Measurements from ENCODE around the gene ACHE.
A peak's percentile ranks its signal among the peaks of the same experiment; 100 is the strongest.

Gene ACHE

GRCh38 chr7:100879685-100880261, 15.9 kb downstream of the ACHE start:
- no peak overlapping the region for H3K4me3 ChIP-seq (ENCODE audit: low read length)
- H3K9me3 ChIP-seq (ENCODE audit: insufficient read depth, low read depth, low read length): no peaks in the 10 kb centered on the region
- no peak overlapping the region for H3K9ac ChIP-seq (ENCODE audit: low read depth, low read length)
- H3K27ac ChIP-seq (ENCODE audit: low read length): no peak overlapping the region
- no peaks in the 10 kb centered on the region for H3K27me3 ChIP-seq (ENCODE audit: insufficient read depth, low read length)
- H3K4me1 ChIP-seq (ENCODE audit: insufficient read depth, low read length): peaks cover 6% of the 10 kb centered on the region; the same call in 1 of the 2 replicates
- peaks cover 86% of the 10 kb centered on the region for H3K36me3 ChIP-seq (ENCODE audit: insufficient read depth, low read depth, low read length)

GRCh38 chr7:100878685-100879084, 17.0 kb downstream of the ACHE start:
- peaks cover 6% of the 10 kb centered on the region; the same call in 1 of the 2 replicates for H3K4me1 ChIP-seq (ENCODE audit: insufficient read depth, low read length)
- no peaks in the 10 kb centered on the region for H3K27me3 ChIP-seq (ENCODE audit: insufficient read depth, low read length)
- no peaks in the 10 kb centered on the region for H3K9me3 ChIP-seq (ENCODE audit: insufficient read depth, low read depth, low read length)
- H3K9ac ChIP-seq (ENCODE audit: low read depth, low read length): no peak overlapping the region
- H3K27ac ChIP-seq (ENCODE audit: low read length): no peak overlapping the region
- H3K36me3 ChIP-seq (ENCODE audit: insufficient read depth, low read depth, low read length): peaks cover 79% of the 10 kb centered on the region
- no peak overlapping the region for H3K4me3 ChIP-seq (ENCODE audit: low read length)

- Histone ChIP-seq H3K36me3 (ENCODE audit: insufficient read depth, low read depth, low read length) (peaks cover 79% of the 10 kb centered on the region), H3K4me1 (ENCODE audit: insufficient read depth, low read length) (peaks cover 6% of the 10 kb centered on the region; the same call in 1 of the 2 replicates), H3K4me3 (ENCODE audit: low read length) (no peak overlapping the region)
Measured at GRCh38 chr7:100878013-100878412, 17.7 kb downstream of the ACHE start.

GRCh38 chr7:100875356-100875751, 20.3 kb downstream of the ACHE start:
- no peaks in the 10 kb centered on the region for H3K27me3 ChIP-seq (ENCODE audit: insufficient read depth, low read length)
- peaks cover 6% of the 10 kb centered on the region; the same call in 1 of the 2 replicates for H3K4me1 ChIP-seq (ENCODE audit: insufficient read depth, low read length)
- H3K4me3 ChIP-seq (ENCODE audit: low read length): peak overlapping the region; percentile 88
- H3K36me3 ChIP-seq (ENCODE audit: insufficient read depth, low read depth, low read length): peaks cover 77% of the 10 kb centered on the region
- H3K27ac ChIP-seq (ENCODE audit: low read length): peak overlapping the region; percentile 91
- peak overlapping the region; percentile 88; the same call in 1 of the 2 replicates for H3K9ac ChIP-seq (ENCODE audit: low read depth, low read length)
- H3K9me3 ChIP-seq (ENCODE audit: insufficient read depth, low read depth, low read length): no peaks in the 10 kb centered on the region

More at GRCh38 chr7:100878013-100878412, 17.7 kb downstream of the ACHE start:
- H3K27ac ChIP-seq (ENCODE audit: low read length): no peak overlapping the region
- no peaks in the 10 kb centered on the region for H3K9me3 ChIP-seq (ENCODE audit: insufficient read depth, low read depth, low read length)
- no peak overlapping the region for H3K9ac ChIP-seq (ENCODE audit: low read depth, low read length)
- H3K27me3 ChIP-seq (ENCODE audit: insufficient read depth, low read length): no peaks in the 10 kb centered on the region

GRCh38 chr7:100874577-100875355, 20.9 kb downstream of the ACHE start, which contains the start of gene SRRT:
SRRT (plus strand) TSS chr7:100875103; CDS start chr7:100875591, 488 bp downstream.
- Histone ChIP-seq H3K27me3 (ENCODE audit: insufficient read depth, low read length) (no peaks in the 10 kb centered on the region), H3K4me3 (ENCODE audit: low read length) (peak within 1 kb of the TSS; percentile 88), H3K9ac (ENCODE audit: low read depth, low read length) (peak within 1 kb of the TSS; percentile 88), H3K4me1 (ENCODE audit: insufficient read depth, low read length) (peaks cover 6% of the 10 kb centered on the region; the same call in 1 of the 2 replicates), H3K9me3 (ENCODE audit: insufficient read depth, low read depth, low read length) (no peaks in the 10 kb centered on the region), H3K27ac (ENCODE audit: low read length) (peak within 1 kb of the TSS; percentile 91), H3K36me3 (ENCODE audit: insufficient read depth, low read depth, low read length) (peaks cover 78% of the 10 kb centered on the region)

GRCh38 chr7:100874300-100874576, 21.4 kb downstream of the ACHE start:
- H3K27ac ChIP-seq (ENCODE audit: low read length): peak overlapping the region; percentile 68
- H3K4me1 ChIP-seq (ENCODE audit: insufficient read depth, low read length): peaks cover 6% of the 10 kb centered on the region; the same call in 1 of the 2 replicates
- H3K9ac ChIP-seq (ENCODE audit: low read depth, low read length): peak overlapping the region; percentile 88
- peaks cover 73% of the 10 kb centered on the region for H3K36me3 ChIP-seq (ENCODE audit: insufficient read depth, low read depth, low read length)
- H3K9me3 ChIP-seq (ENCODE audit: insufficient read depth, low read depth, low read length): no peaks in the 10 kb centered on the region
- no peaks in the 10 kb centered on the region for H3K27me3 ChIP-seq (ENCODE audit: insufficient read depth, low read length)
- peak overlapping the region; percentile 88 for H3K4me3 ChIP-seq (ENCODE audit: low read length)

GRCh38 chr7:100873599-100874299, 21.9 kb downstream of the ACHE start:
- peak overlapping the region; percentile 88; the same call in 1 of the 2 replicates for H3K9ac ChIP-seq (ENCODE audit: low read depth, low read length)
- no peaks in the 10 kb centered on the region for H3K27me3 ChIP-seq (ENCODE audit: insufficient read depth, low read length)
- no peaks in the 10 kb centered on the region for H3K9me3 ChIP-seq (ENCODE audit: insufficient read depth, low read depth, low read length)
- H3K4me1 ChIP-seq (ENCODE audit: insufficient read depth, low read length): peaks cover 6% of the 10 kb centered on the region; the same call in 1 of the 2 replicates
- no peak overlapping the region for H3K27ac ChIP-seq (ENCODE audit: low read length)
- H3K4me3 ChIP-seq (ENCODE audit: low read length): peak overlapping the region; percentile 88; the same call in 1 of the 2 replicates
- peaks cover 72% of the 10 kb centered on the region for H3K36me3 ChIP-seq (ENCODE audit: insufficient read depth, low read depth, low read length)

- Histone ChIP-seq H3K9ac (ENCODE audit: low read depth, low read length) (peak overlapping the region; percentile 98), H3K27ac (ENCODE audit: low read length) (peak overlapping the region; percentile 99), H3K27me3 (ENCODE audit: insufficient read depth, low read length) (no peaks in the 10 kb centered on the region), H3K4me1 (ENCODE audit: insufficient read depth, low read length) (peaks cover 5% of the 10 kb centered on the region), H3K9me3 (ENCODE audit: insufficient read depth, low read depth, low read length) (no peaks in the 10 kb centered on the region), H3K36me3 (ENCODE audit: insufficient read depth, low read depth, low read length) (peaks cover 46% of the 10 kb centered on the region), H3K4me3 (ENCODE audit: low read length) (peak overlapping the region; percentile 93)
Measured at GRCh38 chr7:100867776-100868485, 27.8 kb downstream of the ACHE start.

- peaks cover 47% of the 10 kb centered on the region for H3K36me3 ChIP-seq (ENCODE audit: insufficient read depth, low read depth, low read length)
- H3K27me3 ChIP-seq (ENCODE audit: insufficient read depth, low read length): no peaks in the 10 kb centered on the region
- H3K9ac ChIP-seq (ENCODE audit: low read depth, low read length): peak within 1 kb of the TSS; percentile 98
- H3K4me3 ChIP-seq (ENCODE audit: low read length): peak within 1 kb of the TSS; percentile 93
- H3K4me1 ChIP-seq (ENCODE audit: insufficient read depth, low read length): peaks cover 5% of the 10 kb centered on the region
- H3K27ac ChIP-seq (ENCODE audit: low read length): peak within 1 kb of the TSS; percentile 99
- H3K9me3 ChIP-seq (ENCODE audit: insufficient read depth, low read depth, low read length): no peaks in the 10 kb centered on the region
Measured at GRCh38 chr7:100867040-100867775, 28.5 kb downstream of the ACHE start, which contains the start of gene TRIP6. TRIP6 (plus strand) TSS chr7:100867387; CDS start chr7:100867498, 111 bp downstream.

GRCh38 chr7:100866729-100867039, 29.0 kb downstream of the ACHE start:
- Histone ChIP-seq H3K27ac (ENCODE audit: low read length) (peak overlapping the region; percentile 99), H3K4me3 (ENCODE audit: low read length) (peak overlapping the region; percentile 93)

More at GRCh38 chr7:100866729-100867039, 29.0 kb downstream of the ACHE start:
- peaks cover 5% of the 10 kb centered on the region for H3K4me1 ChIP-seq (ENCODE audit: insufficient read depth, low read length)
- peak overlapping the region; percentile 98 for H3K9ac ChIP-seq (ENCODE audit: low read depth, low read length)
- peaks cover 44% of the 10 kb centered on the region for H3K36me3 ChIP-seq (ENCODE audit: insufficient read depth, low read depth, low read length)
- no peaks in the 10 kb centered on the region for H3K9me3 ChIP-seq (ENCODE audit: insufficient read depth, low read depth, low read length)
- no peaks in the 10 kb centered on the region for H3K27me3 ChIP-seq (ENCODE audit: insufficient read depth, low read length)

Data from iPS-20b (cell line).